NCI-H345 (cell line): ENCODE measurements around the gene HMG20B.
"Not testable (repeated sequence)": the region's sequence is repeated elsewhere in the genome, so short reads cannot be mapped to it uniquely, and the experiment has no call there.

ENCODE experiments used
- DNase-seq: peaks from one replicate; lab custom pipeline; 2025; lab: John Stamatoyannopoulos, UW

Gene HMG20B

DNA sequence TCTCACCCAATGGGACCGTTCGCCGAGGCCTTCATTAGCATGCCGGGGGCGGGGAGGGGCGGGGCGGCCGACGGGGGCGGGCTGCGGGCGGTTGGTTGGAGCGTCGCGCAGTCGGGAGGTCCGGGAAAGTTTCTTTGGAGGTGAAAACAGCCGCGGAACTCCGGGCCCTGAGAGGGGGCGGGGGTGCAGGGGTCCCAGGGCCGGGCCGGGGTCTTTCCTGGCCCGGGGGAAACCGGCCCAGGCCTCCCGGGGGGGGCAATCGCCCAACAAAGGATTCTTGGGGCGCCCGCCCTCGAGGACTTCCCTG is at the start of gene HMG20B:
Gene HMG20B (plus strand): TSS at position 90 of the 307 bp plus-strand sequence. CDS start 366 bp downstream, outside the sequence.
- no peak for DNase-seq

DNA sequence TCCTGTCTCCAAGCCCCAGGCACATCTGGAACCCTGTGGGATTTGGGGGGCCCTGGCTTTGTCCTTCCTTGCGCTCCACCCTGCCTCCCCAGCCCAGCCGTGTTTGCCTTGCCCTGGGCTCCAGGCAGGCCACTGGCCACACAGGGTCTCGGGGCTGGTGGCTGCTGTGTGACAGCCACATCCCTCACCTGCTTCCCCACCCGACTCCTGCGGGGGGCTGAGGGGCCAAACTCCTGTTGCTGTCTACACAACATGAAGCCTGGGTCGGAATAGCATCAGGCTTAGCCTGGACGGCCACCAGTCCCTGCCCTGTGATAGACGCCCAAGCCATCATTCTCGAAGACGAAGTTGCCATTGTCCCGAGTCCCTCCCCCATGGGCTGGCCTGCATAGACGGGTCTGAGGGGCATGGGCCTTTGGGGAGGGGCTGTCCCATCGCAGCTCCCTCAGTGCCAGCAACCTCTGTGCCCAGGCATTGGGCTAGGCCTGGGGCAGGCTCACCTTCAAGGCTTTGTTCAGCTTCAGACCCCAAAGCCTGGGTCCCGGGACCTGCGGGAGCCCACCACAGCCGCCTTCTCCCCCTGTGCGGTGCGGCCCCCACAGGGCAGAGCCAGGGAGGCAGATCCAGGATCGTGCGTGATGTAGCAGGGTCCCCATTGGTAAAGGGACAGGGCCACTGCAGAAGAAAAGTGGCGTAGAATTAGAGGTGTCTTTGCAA is 49.2 kb upstream of the HMG20B start:
- DNase-seq, result no peak

DNA sequence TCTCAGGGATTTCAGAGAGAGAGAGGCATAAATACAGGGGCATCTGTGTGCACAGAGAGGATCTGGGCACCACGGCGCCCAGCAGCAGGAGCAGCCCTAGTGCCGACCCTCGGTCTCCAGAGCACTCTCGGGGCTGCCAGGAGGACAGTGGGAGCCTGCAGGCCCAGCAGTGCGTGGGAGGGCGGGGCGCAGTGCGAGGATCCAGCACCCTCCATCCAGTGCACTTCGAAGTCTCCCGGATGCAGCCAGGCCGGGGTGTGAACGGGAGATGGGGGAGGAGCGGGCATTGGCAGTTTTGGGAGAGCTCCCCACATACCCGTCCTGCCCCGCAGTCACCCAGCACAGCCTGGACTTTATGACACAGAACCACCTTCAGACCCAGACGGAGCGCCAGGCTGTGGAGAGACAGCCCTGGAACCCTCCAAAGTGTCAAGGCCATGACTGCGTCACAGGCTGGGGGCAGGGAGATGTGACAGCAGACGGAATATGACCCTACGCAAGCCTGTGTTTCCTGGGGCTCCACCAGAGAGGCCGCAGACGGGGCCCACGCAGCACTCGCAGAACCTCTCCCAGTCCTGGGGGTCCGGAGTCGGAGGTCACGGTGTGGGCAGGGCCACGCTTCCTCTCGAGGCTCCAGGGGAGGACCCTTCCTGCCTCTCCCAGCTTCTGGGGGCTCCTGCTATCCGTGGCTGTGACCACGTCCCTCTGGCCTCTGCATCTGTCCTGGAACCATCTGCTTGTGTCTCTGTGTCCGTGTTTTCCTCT is 48.5 kb upstream of the HMG20B start:
- no peak for DNase-seq

DNA sequence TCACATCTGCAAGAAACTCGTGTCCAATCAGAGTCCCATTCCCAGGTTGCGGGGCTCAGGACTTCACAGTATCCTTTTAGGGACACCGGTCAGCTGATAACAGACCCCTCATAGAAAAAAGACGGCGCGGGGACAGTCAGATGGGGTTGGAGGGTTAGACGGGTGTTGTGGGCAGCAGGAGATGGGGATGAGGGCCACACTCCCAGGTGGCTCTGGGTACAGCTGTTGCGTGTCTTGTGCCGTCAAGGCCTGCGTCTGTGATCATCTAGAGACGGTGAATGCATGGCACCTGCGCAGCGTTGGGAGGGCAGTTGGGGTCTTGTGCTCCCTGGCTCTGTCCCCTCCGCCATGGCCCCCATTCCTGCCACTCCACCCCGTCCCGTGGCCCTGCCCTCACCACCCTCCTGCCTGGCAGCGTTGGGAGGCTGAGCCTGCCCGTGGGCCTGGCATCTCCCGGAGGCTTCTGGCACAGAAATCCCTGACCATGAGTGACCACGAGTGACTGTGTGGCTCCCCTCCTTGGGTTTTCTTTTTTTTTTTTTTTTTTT is 47.8 kb upstream of the HMG20B start:
- DNase-seq, result no peak

DNA sequence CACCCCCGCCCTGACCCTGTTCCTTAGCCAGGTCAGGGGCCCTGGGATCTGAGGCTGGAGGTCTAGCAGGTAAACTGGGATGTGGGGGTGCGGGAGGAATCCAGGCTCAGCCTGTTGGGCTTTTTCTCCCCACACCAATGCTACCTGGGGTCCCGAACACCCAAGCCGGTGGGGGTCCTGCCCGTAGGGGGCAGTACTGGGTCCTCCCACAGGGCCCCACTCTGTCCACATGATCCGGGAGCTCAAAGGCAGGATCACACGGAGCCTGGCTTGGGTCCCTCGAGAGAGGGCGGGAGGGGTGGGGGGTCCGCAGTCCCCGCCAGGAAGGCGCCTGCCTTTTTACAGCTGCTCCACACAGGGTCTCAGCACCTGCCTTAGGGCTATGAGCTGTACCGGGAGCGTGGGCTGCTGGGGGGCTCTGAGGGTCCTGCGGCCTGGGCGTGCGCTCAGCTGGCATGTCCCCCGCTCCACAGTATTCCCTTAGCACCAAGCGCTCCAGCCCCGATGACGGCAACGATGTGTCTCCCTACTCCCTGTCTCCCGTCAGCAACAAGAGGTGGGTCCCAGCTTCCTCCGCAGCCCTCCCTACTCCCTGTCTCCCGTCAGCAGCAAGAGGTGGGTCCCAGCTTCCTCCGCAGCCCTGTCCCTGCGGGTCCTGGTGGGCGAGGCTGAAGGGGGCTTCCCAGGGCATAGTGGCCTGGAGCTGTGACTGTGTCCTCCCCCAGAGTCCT is 46.1 kb upstream of the HMG20B start:
- no peak for DNase-seq

- DNase-seq, result no peak
Observed at GRCh38 chr19:3527238-3527910, 45.4 kb upstream of the HMG20B start.

- no peak for DNase-seq
Observed at GRCh38 chr19:3528080-3528479, 44.7 kb upstream of the HMG20B start.

DNA sequence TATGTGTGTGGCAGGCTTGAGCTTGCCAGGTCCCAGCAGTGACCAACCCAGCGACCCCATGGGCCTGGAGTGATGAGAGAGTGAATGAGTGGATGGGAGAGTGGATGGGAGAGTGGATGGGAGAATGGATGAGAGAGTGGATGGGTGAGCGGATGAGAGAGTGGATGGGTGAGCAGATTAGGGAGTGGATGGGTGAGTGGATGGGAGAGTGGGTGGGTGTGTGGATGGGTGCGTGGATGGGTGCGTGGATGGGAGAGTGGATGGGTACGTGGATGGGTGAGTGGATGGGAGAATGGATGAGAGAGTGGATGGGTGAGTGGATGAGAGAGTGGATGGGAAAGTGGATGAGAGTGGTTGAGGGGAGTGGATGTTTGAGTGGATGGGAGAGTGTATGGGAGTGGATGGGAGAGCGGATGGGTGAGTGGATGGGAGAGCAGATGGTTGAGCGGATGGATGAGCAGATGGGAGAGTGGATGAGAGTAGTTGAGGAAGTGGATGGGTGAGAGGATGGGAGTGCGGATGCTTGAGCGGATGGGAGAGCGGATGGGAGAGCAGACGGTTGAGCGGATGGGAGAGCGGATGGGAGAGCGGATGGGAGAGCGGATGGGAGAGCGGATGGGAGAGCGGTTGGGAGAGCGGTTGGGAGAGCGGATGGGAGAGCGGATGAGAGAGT is 44.1 kb upstream of the HMG20B start:
- DNase-seq, result no peak

- not testable (repeated sequence) for DNase-seq
Observed at GRCh38 chr19:3529299-3529698, 43.4 kb upstream of the HMG20B start.

DNA sequence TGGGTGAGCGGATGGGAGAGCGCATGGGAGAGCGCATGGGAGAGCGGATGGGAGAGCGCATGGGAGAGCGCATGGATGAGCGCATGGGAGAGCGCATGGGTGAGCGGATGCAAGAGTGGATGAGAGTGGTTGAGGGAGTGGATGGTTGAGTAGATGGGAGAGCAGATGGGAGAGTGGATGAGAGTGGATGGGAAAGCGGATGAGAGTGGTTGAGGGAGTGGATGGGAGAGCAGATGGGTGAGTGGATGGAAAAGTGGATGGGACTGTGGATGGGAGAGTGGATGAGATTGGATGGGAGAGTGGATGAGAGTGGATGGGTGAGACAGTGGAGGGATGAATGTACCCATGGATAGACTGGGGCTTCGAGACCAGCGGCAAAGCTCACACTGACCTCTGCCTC is 42.4 kb upstream of the HMG20B start:
- DNase-seq, result no peak

GRCh38 chr19:3531716-3532115 is 41.0 kb upstream of the HMG20B start:
- DNase-seq, result no peak

- no peak for DNase-seq
Observed at GRCh38 chr19:3532154-3532786, 40.5 kb upstream of the HMG20B start.

- DNase-seq, result no peak
Observed at GRCh38 chr19:3533033-3533432, 39.7 kb upstream of the HMG20B start.

DNA sequence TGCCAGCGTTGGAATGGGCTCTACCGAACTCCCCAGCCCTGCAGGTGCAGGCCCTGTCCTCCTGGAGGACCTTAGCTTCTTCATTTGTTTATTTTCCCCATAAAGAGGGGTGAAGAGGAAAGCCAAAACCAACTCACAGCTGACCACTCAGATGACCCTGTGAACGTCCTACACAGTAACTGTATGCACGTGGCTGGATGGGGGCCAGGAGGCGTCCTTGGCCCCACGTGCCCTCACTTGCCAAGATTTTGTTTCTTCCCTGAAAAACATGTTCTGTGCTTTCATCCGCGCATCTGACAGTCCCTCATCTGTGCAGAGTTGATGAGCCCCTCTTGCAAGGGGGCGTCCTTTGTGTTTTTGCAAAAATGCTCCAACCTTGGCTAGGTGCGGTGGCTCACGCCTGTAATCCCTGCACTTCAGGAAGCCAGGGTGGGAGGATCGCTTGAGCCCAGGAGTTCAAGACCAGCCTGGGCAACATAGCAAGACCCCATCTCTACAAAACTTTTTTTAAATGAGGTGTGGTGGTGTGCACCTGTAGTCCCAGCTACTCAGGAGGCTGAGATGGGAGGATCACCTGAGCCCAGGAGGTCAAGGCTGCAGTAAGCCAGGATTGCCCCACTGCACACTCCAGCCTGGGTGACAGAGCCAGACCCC is 39.1 kb upstream of the HMG20B start:
- no peak for DNase-seq

- no peak for DNase-seq
Observed at GRCh38 chr19:3534375-3535234, 38.1 kb upstream of the HMG20B start.

GRCh38 chr19:3535235-3535535 is 37.6 kb upstream of the HMG20B start:
- no peak for DNase-seq

DNA sequence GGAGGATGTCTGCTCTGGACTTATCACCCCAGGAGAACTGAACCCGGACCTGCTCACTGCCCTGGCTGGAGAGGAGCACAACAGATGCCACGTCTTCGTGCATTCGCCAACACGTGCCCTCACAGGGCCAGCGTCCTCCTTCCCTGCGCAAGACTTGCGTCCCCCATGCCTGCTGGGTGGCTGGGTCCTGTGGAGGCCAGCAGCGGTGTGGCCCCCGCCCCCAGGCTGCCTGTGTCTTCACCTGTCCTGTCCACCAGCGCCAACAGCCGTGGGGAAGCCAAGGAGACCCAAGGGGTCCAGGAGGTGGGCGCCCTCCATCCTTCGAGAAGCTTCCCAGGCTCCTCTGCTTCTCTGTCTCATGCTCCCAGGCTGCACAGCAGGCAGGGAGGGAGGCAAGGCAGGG is 37.2 kb upstream of the HMG20B start:
- DNase-seq, result no peak

GRCh38 chr19:3535981-3536380 is 36.8 kb upstream of the HMG20B start:
- no peak for DNase-seq

DNA sequence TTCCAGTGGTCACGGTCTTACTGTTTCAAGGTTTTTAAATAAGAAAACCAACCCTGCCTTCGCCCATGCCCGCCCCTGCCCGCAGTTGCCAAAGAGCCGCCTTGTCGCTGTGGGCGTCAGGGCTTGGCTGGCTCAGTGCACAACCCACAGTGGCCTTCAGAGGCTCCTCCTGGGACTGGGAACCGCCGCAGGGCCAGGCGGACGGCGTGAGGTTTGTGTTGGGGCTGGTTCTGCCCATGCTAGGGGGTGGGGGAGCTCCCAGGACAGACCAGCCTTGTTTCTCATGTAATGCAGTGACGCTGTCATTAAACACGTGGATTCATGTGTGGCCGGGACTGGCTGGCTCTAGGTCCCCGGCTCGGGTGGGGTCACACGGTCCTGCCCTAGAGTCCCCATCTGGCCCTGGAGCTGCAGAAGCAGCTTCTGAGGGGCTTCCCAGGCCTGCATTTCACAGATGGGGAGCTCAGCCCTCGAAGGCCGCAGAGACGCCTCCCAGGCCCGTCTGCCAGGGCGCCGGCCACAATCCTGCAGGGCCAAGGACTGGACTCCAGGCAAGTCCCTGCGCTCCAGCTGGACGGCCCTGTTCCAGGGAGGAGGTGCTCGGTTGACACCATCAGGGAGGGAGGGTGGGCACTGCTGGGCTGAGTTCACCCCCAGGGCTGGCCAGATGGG is 36.2 kb upstream of the HMG20B start:
- no peak for DNase-seq
